ENCODE results near the gene TAF7. TPM values are rescaled to one million over a fixed set of nuclear protein-coding genes. Genes with fewer than 3 reads are reported as not detected.

TAF7 gene
- total RNA-seq = 10 to 100 TPM; 22.0 to 89.8 (median 36.5) TPM
- polyA plus RNA-seq = 10 to 100 TPM; 32.6 to 46.1 (median 43.5) TPM
- long read RNA-seq, donor 1, transcript TAF7-201 (1 exons, 2,334 nt) = major isoform, 67 of 67 reads
- long read RNA-seq, donor 1, partial matches to known transcripts = 0 of 67 reads
- long read RNA-seq, donor 1, other reads (novel, unspliced or antisense) = 0 of 67 reads
- long read RNA-seq, donor 2, transcript TAF7-201 (1 exons, 2,334 nt) = major isoform, 50 of 50 reads
- long read RNA-seq, donor 2, partial matches to known transcripts = 0 of 50 reads
- long read RNA-seq, donor 2, other reads (novel, unspliced or antisense) = 0 of 50 reads
- long read RNA-seq, donor 3, transcript TAF7-201 (1 exons, 2,334 nt) = major isoform, 52 of 52 reads
- long read RNA-seq, donor 3, partial matches to known transcripts = 0 of 52 reads
- long read RNA-seq, donor 3, other reads (novel, unspliced or antisense) = 0 of 52 reads
- long read RNA-seq, donor 4, transcript TAF7-201 (1 exons, 2,334 nt) = major isoform, 13 of 13 reads
- long read RNA-seq, donor 4, partial matches to known transcripts = 0 of 13 reads
- long read RNA-seq, donor 4, other reads (novel, unspliced or antisense) = 0 of 13 reads
- long read RNA-seq, donor 5, transcript TAF7-201 (1 exons, 2,334 nt) = major isoform, 118 of 118 reads
- long read RNA-seq, donor 5, partial matches to known transcripts = 0 of 118 reads
- long read RNA-seq, donor 5, other reads (novel, unspliced or antisense) = 0 of 118 reads
- long read RNA-seq, donor 6, transcript TAF7-201 (1 exons, 2,334 nt) = major isoform, 180 of 180 reads
- long read RNA-seq, donor 6, partial matches to known transcripts = 0 of 180 reads
- long read RNA-seq, donor 6, other reads (novel, unspliced or antisense) = 0 of 180 reads
- long read RNA-seq, donor 7, transcript TAF7-201 (1 exons, 2,334 nt) = major isoform, 159 of 160 reads
- long read RNA-seq, donor 7, partial matches to known transcripts = 0 of 160 reads
- long read RNA-seq, donor 7, other reads (novel, unspliced or antisense) = 0 of 160 reads
- long read RNA-seq, donor 8, transcript TAF7-201 (1 exons, 2,334 nt) = major isoform, 110 of 110 reads
- long read RNA-seq, donor 8, partial matches to known transcripts = 0 of 110 reads
- long read RNA-seq, donor 8, other reads (novel, unspliced or antisense) = 0 of 110 reads
- long read RNA-seq, donor 9, transcript TAF7-201 (1 exons, 2,334 nt) = major isoform, 139 of 139 reads
- long read RNA-seq, donor 9, partial matches to known transcripts = 0 of 139 reads
- long read RNA-seq, donor 9, other reads (novel, unspliced or antisense) = 0 of 139 reads
- long read RNA-seq, donor 10, transcript TAF7-201 (1 exons, 2,334 nt) = major isoform, 47 of 47 reads
- long read RNA-seq, donor 10, partial matches to known transcripts = 0 of 47 reads
- long read RNA-seq, donor 10, other reads (novel, unspliced or antisense) = 0 of 47 reads

GRCh38 chr5:141320225-141321169 is at the start of gene TAF7:
Gene TAF7, minus strand, starts transcription at chr5:141320784. Its CDS starts 740 bp downstream, at chr5:141320044.
- intact Hi-C loops (cut with DNase I; ENCODE audit: low total_unique reads) = loop anchor here (10.0 kb wide), 1 partner anchor 214 kb away; no protein-coding TSS in a partner anchor
- 2% methylated on average over 63 to 67 of the region's 67 CpGs for WGBS, 5 donors
- H3K4me1 ChIP-seq = peaks cover 0 to 12% (median 8%) of the 10 kb centered on the region in 4 donors
- TF ChIP-seq EP300 (IDR thresholded peaks at IDR 0.05) (peak; percentile 35), CTCF (IDR thresholded peaks at IDR 0.05) (peak in 5 of 7 experiments; percentile 60 to 77 (median 67)), POLR2AphosphoS5 (IDR thresholded peaks at IDR 0.05) (peak; percentile 96 to 98 (median 96)), POLR2A (IDR thresholded peaks at IDR 0.05) (peak in 2 of 4 donors; percentile 50 to 82)
- peak within 1 kb of the TSS; percentile 92 to 95 (median 93) for H3K27ac ChIP-seq
- no peaks in the 10 kb centered on the region for H3K27me3 ChIP-seq
- peaks cover 53 to 91% (median 71%) of the 10 kb centered on the region in 4 donors for H3K9me3 ChIP-seq
- H3K4me3 ChIP-seq = peak within 1 kb of the TSS; percentile 63 to 82 (median 72)
- peak; percentile 88 to 97 for DNase-seq
- peaks cover 14 to 44% (median 43%) of the 10 kb centered on the region in 4 donors for H3K36me3 ChIP-seq

GRCh38 chr5:141366016-141366896 is 45.7 kb upstream of the TAF7 start:
- no peak for DNase-seq

More at GRCh38 chr5:141366016-141366896, 45.7 kb upstream of the TAF7 start:
- Histone ChIP-seq H3K27ac (no peak overlapping the region), H3K9me3 (peaks cover 57 to 100% (median 86%) of the 10 kb centered on the region in 4 donors), H3K4me1 (no peaks in the 10 kb centered on the region), H3K27me3 (peaks cover 3 to 79% (median 45%) of the 10 kb centered on the region in 3 donors), H3K36me3 (peaks cover 0 to 4% (median 0%) of the 10 kb centered on the region in 4 donors), H3K4me3 (no peak overlapping the region)
- no peak for TF ChIP-seq EP300 (IDR thresholded peaks at IDR 0.05)
- no peak for TF ChIP-seq CTCF (IDR thresholded peaks at IDR 0.05)
- TF ChIP-seq POLR2AphosphoS5 (IDR thresholded peaks at IDR 0.05) = no peak
- no peak for TF ChIP-seq POLR2A (IDR thresholded peaks at IDR 0.05)
- intact Hi-C loops (cut with DNase I; ENCODE audit: low total_unique reads) = no loop called here
- 31 to 45% (median 32%) methylated on average over 30 to 46 of the region's 46 CpGs for WGBS, 5 donors

Data from stomach (tissue), 19 donors.